ENCODE results near the gene L3MBTL4.

L3MBTL4 gene

DNA sequence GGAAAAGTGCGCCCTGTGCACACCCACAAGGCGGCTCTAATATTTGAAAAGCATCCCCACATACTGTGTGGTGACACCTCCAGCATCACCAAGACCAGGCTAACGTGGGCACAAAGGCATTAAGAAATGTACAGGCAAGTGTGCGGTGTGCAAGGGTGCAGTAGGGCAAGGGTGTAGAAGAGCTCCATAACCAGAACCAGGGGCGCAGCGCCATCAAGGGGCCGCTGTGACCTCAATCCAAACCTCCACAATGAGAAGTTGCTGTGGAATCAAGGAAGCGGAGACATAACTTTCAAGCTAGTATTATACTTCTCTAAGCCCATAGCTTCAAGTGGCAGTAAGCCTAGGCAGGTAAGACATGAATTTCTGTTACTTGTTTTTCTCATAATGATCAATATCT lies 13.0 kb downstream of the L3MBTL4 start:
- TF ChIP-seq, protein P1, sequence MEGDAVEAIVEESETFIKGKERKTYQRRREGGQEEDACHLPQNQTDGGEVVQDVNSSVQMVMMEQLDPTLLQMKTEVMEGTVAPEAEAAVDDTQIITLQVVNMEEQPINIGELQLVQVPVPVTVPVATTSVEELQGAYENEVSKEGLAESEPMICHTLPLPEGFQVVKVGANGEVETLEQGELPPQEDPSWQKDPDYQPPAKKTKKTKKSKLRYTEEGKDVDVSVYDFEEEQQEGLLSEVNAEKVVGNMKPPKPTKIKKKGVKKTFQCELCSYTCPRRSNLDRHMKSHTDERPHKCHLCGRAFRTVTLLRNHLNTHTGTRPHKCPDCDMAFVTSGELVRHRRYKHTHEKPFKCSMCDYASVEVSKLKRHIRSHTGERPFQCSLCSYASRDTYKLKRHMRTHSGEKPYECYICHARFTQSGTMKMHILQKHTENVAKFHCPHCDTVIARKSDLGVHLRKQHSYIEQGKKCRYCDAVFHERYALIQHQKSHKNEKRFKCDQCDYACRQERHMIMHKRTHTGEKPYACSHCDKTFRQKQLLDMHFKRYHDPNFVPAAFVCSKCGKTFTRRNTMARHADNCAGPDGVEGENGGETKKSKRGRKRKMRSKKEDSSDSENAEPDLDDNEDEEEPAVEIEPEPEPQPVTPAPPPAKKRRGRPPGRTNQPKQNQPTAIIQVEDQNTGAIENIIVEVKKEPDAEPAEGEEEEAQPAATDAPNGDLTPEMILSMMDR (IDR thresholded peaks at IDR 0.05; ENCODE audit: insufficient read depth, low read length, missing control alignments): no peak
- no peak overlapping the region for H3K4me3 ChIP-seq (ENCODE audit: low read depth, low read length)
- ChIA-PET POLR2A (no interaction called here), CTCF (no interaction called here)
- DNase-seq (ENCODE audit: low read depth, low spot score): no peak

DNA sequence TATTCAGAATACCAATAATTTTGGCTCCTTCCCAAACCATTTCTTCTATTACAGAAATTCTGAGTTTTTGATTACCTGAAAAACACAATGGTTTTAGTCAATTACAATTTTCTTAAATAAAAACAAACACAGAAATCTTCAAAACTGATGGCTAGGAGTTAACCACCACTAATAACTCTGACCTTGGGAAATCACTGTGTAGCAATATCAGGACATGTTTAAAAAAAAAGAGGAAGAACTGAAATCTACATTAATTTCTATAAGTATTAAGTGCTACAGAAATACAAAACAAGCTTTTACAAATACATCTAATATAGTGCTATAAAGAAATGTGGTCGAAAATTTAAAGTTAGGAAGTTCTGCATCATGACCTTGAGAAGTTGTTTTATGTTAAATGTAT lies 14.9 kb downstream of the L3MBTL4 start:
- TF ChIP-seq, protein P1 (IDR thresholded peaks at IDR 0.05; ENCODE audit: insufficient read depth, low read length, missing control alignments): no peak
- CTCF ChIA-PET: interaction anchor here (1.1 kb wide), 1 partner anchor 10 kb away, joined by 4 read pairs; no protein-coding TSS in a partner anchor
- POLR2A ChIA-PET: no interaction called here
- no peak overlapping the region for H3K4me3 ChIP-seq (ENCODE audit: low read depth, low read length)
- no peak for DNase-seq (ENCODE audit: low read depth, low spot score)

DNA sequence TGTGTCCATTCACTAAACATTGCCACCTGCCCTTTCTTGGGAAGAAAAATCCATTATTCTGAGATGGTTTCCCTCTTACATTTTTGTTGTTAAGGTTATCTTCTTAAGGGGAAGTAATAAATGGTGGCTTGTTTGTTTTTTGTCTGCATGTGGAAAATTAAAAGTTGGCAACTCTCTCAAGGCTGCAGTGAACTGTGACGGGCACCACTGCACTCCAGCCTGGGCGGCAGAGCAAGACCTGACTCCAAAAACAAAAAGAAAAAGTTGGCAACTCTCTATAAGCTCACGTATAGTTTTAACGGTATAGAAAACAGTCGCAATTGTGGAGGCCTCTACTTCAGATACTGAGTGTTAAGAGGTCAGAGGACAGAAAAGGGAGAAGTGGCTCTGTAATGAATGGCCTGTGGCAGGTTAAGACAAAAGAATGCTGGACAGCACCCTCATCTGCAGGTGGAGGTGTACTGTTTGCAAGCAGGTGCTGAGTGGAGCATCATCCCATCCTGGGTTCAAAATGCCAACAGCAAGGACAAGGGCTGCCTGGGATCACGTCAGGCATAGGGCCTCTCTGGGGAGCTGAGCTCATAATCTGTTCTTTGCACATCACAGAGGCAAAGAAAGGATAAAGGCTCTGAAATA lies 16.7 kb downstream of the L3MBTL4 start:
- CTCF ChIA-PET: no interaction called here
- TF ChIP-seq, protein P1 (IDR thresholded peaks at IDR 0.05; ENCODE audit: insufficient read depth, low read length, missing control alignments): no peak
- POLR2A ChIA-PET: no interaction called here

DNA sequence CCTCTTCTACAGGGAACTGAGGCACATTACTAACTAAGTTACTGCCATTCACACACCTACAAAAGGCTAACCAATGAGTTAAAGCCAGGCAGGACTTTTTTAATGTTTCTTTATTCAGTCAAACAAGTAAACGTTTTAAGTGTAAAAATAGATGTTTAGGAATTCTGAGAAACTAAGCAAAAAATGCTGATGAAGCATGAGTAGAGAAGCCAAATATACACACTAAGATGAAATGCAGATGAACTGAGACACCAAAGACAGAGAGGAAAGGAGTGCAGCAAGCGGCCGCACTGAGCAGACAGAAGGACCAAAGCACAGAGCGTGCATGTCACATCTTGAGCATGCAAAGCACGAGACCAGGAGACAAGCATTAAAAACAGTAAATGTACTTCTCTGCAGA lies 17.9 kb downstream of the L3MBTL4 start:
- CTCF ChIA-PET: no interaction called here
- TF ChIP-seq, protein P1 (IDR thresholded peaks at IDR 0.05; ENCODE audit: insufficient read depth, low read length, missing control alignments): no peak
- POLR2A ChIA-PET: no interaction called here
- H3K4me3 ChIP-seq (ENCODE audit: low read depth, low read length): no peak overlapping the region
- DNase-seq (ENCODE audit: low read depth, low spot score): no peak

More for the DNA sequence above, 16.7 kb downstream of the L3MBTL4 start:
- DNase-seq (ENCODE audit: low read depth, low spot score): no peak
- H3K4me3 ChIP-seq (ENCODE audit: low read depth, low read length): no peak overlapping the region

DNA sequence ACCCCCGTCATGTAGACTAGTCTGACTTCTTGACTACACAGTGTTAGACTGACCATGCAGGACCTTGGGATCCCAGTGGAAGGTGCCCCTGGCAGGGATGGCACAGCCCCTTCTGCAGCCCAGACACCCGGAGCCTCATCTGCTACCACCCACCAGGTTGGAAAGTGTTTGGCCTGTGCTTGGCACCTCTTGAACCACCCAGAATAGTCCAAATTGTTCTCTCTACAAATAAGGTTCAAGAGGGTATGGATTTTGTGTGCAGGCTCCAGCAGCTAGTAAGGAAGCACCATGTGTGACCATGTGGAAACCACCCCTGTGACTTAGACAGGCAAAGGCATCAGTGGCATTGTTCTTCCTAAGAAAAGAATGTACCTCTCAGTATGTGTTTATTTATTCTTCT lies 18.4 kb downstream of the L3MBTL4 start:
- no peak overlapping the region for H3K4me3 ChIP-seq (ENCODE audit: low read depth, low read length)
- POLR2A ChIA-PET: no interaction called here
- TF ChIP-seq, protein P1 (IDR thresholded peaks at IDR 0.05; ENCODE audit: insufficient read depth, low read length, missing control alignments): no peak
- no peak for DNase-seq (ENCODE audit: low read depth, low spot score)
- CTCF ChIA-PET: no interaction called here

DNA sequence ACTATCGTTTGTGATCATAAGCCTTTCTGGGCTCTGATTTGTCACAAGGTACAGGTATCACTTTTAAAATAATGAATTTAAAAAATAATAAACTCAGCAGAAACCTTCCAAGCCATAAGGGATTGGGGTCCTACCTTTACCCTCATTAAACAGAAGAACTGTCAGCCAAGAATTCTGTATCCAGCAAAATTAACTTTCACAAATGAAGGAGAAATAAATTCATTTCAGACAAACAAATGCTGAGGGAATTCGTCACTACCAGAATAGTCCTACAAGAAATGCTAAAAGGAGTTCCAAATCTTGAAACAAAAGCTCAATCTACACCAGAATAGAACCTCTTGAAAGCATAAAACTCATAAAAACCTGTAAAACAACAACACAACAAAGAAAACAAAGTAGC lies 25.7 kb downstream of the L3MBTL4 start:
- TF ChIP-seq, protein P1 (IDR thresholded peaks at IDR 0.05; ENCODE audit: insufficient read depth, low read length, missing control alignments): no peak
- DNase-seq (ENCODE audit: low read depth, low spot score): no peak
- ChIA-PET CTCF (no interaction called here), POLR2A (no interaction called here)
- no peak overlapping the region for H3K4me3 ChIP-seq (ENCODE audit: low read depth, low read length)
